Stimulated activated CD4-positive, alpha-beta T cell treated with anti-CD3 and anti-CD28 coated beads, Interleukin-2, amount 100 ng/mL, for 24 hours (primary cell): ENCODE data around the gene AGAP3.

ENCODE experiments used
- DNase-seq, 2 donors: peaks; one replicate each; pipeline ENCODE4 v3.0.0-alpha.2; 2020

The AGAP3 gene

DNA sequence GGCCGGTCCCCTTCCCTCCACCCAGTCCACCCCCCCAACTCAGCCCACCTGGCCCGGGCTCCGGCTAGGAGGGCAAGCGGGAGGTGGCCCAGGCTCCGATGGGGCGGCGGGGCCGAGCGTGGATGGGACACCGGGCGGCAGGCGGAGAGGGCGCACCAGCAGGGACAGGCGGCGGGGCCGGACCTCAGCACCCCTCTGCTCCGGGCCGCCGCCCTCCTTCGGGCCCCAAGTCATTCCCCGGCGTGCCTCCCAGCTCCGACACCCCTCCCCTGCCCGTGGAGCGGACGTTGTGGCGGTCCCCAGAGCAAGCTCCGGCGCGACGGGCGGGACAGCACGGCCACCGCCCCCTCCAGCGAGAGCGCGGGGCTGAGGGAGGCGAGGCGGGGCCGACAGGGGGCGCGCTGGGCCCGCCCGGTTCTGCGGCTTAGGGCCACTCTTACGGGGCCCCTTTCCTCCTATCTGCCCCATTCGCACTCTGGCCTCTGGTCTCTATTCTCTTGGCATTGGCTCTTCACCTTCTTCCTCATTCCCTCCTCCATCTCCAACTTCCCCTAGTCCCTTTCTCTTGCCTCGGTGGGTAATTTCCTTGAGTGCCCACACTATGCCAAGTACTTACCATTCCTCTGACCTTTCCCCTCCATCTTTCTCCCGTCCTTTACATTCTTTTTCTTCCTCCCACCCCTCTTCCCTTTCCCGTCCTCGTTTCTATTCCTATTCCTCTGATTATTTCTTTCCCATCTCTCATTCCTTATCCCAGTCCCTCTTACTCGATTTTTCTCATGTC is 81.9 kb downstream of the AGAP3 start:
- DNase-seq, result peak; percentile 67 to 74

GRCh38 chr7:151168787-151169162 is 82.5 kb downstream of the AGAP3 start:
- DNase-seq, result no peak

- peak; percentile 84 for DNase-seq
Measured at GRCh38 chr7:151172273-151173141, 86.2 kb downstream of the AGAP3 start.

DNA sequence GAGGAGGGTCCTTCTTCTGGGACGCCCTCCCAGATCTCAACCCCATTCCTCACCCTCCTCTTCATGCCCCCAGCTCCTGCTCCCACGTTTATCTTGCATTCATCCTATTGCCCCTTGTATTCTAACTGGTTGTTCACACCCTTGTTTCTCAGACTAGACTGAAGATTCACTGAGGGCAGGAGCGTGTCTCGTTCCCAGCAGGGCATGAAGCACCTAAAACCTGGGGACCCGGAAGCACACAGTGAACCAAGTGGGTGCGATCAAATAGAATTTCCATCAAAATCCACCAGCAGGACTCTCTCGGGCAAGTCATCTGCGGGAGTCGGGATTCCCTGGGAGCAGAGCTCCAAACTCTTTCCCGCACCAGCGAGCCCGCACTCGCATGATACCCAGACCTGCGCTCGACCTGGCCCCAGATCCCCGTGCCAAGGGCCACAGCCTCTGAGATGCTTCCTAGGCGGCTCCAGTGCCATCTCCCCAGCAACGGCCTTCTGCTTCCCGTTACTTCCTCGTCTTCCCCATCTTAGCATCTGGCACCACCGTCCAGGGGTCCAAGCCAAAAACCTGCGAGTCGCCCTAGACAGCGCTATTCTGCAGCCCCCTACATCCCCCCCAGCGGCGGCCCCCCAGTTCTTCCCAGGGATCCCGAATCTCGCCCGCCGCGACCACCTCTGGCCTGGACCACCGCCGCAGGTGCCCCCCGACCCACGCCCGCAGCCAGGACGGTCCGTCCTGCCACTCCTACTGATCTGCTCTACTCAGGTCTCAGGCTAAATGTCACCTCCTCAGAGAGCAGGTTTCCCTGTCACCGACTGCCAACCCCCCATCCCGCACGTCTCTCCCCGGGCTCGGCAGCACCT is 87.3 kb downstream of the AGAP3 start:
- DNase-seq, result no peak

DNA sequence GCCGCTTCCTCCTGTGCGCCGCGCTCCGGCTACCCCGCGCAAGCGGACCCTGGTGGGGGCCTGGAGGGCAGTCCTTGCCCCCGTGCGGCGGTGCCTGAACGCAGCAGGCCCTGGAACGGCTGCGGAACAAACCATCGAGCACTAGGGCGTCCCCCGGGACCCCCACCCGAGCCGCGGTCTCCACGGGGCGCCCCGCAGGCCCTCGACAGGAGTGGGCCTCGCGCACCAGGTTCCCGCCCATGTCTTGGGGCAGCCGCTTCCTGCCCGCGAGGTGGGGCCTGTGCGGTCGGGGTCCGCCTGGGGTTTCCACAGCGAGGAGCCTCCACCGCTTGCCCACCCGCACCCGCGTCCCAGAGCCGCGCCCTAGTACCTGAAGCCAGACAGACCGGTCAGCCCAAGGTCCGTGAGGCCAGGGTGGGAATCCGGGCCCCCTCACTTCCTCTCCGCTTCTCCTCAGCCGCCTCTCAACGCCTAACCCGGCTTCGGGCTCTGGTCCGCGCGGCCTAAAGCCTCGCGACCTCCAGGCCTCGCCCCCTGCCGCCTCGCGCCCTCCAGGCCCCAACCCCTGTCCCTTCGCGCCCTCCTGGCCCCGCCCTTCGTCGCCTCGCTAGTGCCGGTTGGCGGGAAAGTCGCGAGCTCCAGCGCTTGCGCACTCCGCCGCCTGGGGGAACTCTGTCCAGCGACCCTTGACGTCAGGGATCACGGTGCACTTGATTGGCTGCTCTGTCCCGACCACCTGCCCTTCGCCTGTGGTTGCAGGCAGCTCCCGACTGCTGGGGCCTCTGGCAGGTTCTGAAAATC is 88.2 kb downstream of the AGAP3 start:
- peak in 1 of 2 donors; percentile 39 for DNase-seq

GRCh38 chr7:151175047-151175792 is 88.9 kb downstream of the AGAP3 start:
- no peak for DNase-seq

DNA sequence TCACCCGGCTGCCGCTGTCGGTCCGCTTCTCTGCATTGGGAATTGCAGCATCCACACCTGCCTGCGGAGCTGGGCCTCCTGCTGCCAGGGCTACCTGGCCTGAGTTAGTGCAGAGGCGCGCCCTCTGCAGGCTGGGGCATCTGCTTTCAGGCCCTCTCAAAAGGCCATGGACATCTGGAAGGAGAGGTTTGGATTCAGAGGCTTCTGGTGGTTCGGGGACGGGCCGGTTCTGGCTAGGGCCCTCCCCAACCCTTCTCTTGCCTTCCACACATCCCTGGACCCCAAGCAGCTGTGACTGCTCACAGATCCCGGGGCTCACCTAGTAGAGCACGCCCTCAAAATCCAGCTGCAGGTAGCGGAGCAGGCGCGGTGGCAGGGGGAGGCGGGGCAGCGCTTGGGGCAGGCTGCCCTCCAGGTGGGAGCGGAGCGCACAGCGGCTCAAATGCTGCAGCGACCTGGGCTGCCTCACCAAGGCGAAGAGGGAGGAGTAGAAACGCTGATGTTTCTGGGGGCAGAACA is 89.6 kb downstream of the AGAP3 start:
- no peak for DNase-seq

DNA sequence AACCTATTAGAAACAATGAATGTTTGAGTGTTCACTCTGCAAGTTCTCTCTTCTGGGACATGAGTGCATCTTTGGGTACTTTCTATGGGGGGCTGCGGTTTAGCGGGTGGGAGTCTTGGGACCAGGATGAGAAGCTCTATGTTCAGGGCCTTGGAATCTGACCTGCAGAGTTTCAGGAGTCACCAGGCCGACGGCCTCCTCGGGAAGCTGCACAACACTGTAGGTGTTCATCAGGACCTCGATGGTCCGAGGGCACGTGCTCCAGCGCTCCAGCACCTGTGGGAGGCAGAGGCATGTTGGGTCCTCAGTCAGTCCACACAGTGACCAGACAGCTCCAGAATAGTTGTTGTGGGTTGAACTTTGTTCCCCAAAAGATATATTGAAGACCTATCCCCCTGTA is 90.1 kb downstream of the AGAP3 start:
- DNase-seq, result no peak

DNA sequence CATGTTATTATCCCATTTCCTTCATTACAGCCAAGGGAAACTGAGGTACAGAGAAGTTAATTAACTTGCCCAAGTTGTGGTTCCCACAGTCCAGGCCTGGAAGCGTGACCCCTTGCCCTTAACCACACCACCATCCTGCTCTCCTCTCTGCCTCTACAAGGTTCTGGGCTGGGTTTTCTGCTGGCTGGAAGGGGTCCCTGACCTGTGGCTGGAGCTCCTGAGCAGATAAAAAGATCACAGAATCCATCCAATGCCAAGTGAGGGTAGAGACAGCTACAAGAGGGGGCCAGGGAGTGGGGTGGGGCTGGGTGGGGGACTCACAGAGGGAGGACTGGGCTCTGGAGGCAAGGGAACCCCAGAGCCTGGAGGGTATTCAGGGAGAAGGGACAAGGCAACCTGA is 91.0 kb downstream of the AGAP3 start:
- DNase-seq, result no peak

GRCh38 chr7:151178236-151178635 is 92.0 kb downstream of the AGAP3 start:
- DNase-seq, result no peak

DNA sequence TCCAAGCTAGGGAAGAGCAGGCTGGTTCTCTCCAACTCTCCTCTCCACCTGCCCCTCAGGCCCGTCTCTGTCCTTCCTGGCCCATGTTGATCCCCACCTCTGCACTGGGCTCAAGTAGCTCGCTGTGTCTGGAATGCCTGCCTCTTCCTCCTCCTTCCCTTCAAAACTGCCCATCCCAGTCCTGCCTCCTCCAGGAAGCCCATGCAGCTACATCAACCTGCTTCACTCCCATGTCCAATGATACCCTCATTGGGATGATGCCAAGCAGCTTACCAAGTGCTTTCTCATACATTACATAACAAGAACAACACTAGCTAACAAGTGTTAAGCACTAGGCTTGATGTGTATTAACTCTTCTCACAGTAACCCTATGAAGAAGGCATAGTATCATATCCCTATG is 92.6 kb downstream of the AGAP3 start:
- DNase-seq, result no peak

- no peak for DNase-seq
Measured at GRCh38 chr7:151179287-151179860, 93.1 kb downstream of the AGAP3 start.

DNA sequence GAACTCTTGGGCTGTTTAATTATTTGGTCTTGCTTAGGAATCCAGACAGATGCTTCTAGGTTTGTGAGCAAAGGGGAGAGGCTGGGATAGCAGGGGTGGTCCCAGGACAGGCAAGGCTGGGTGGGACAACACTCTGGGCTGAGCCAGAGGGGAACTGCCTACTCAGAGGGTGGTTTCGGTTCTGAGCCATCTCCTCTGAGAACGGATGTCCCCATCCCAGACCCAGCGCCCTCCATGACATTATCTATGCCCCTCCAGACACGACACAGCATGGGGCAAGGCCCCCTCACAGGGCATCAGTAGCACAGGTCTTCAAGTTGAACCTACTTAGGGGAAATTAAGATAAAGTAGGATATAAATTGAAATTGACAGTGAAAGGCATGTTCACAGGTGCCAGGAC is 93.7 kb downstream of the AGAP3 start:
- no peak for DNase-seq

GRCh38 chr7:151181011-151181431 is 94.7 kb downstream of the AGAP3 start:
- no peak for DNase-seq

DNA sequence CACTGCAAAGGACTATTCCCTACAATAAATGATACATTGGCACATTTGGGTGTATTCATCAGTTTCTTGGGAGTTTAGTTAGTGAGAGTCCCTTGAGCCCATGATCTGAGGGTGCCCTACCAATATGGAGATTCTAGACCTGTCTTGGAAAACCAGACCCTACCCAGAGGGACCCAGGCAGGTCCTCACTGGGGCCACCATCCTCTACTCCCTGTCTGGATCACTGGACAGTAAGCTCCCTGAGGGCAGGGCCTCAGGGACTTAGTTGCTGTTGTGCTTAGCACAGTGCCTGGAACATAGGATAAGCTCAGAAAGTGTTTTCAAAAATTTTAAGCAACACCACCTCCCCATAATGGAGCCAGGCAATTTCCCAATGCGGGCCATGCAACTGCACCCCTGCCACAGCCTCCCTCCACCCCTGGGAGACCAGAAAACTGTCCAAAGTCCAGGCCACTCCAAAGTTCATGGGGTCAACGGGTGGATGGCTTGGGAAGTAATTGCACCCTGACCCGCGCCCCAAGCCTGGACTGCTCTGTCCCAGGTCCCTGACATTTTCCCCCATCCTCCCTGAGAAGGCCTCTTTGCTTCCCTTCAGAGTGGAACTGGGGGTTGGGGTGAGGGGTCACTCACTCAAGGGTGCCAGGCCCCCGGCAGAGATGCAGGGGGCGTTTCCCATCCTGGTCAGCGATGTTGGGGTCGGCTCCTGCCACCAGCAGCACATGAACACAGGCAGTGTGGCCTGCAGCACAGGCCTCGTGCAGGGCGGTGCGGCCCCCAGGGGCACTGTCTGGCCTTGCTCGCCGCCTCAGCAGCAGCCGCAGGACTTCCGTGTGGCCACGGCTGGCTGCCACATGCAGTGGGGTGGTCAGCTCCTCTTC is 99.7 kb downstream of the AGAP3 start:
- no peak for DNase-seq

GRCh38 chr7:151186640-151187408 is 100.5 kb downstream of the AGAP3 start, which contains the start of gene ASB10:
Gene ASB10 (minus strand): TSS chr7:151187250. CDS start chr7:151187130, 120 bp downstream.
- DNase-seq, result no peak

DNA sequence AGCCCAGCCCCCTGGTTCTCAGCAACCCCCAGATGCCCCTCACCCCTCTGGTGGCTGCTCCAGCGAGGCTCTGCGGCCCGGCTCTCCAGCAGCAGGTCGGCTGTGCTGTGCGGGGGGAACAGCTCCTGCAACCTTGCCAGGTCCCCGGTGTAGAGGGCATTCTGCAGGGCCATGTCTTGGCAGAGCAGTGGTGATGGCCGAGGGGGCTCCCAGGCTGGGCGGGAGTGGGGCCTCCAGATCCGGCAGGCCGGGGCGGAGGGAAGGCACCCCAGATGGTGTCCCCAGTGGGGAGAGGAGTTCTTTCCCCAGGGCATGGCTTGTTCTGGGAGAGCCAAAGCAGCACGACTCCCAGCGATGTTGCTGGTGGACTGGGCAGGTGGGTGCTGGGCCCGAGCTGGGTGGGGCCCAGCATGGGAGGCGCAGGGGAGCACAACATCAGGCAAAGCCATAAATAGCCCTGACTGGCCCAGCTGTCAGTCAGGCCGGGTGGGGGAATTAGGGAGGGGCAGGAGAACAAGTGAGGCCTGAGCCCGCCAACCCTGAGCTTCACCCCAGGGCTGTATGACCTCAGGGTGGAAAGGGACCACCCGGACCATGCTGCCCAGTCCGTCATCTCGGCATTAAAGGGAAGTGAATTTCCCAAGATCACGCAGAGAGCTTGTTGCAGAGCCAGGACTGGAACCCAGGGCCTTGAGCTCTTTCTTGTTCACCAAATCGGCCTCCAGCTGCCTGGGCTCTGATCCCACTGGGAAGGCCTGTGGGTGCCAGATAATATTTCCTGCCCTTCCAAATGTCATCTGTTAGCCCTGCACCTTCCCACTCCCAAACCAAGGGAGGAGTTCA is 101.4 kb downstream of the AGAP3 start:
- DNase-seq, result no peak

- DNase-seq, result no peak
Measured at GRCh38 chr7:151188252-151188542, 101.9 kb downstream of the AGAP3 start.
